GM12874 (cell line): ENCODE results near the gene EIF4B.
A peak's percentile ranks its signal among the peaks of the same experiment; 100 is the strongest.

Experiments
- TF ChIP-seq, protein P1 (sequence below): IDR thresholded peaks from 2 replicates; pipeline ENCODE4 v1.5.1; 2011; ENCODE audit warnings: low read depth, mild to moderate bottlenecking, control low read depth, low read length, moderate library complexity; ENCODE audit not compliant: insufficient read depth

The EIF4B gene

GRCh38 chr12:53063708-53064612 is 57.7 kb downstream of the EIF4B start:
- TF ChIP-seq, protein P1, sequence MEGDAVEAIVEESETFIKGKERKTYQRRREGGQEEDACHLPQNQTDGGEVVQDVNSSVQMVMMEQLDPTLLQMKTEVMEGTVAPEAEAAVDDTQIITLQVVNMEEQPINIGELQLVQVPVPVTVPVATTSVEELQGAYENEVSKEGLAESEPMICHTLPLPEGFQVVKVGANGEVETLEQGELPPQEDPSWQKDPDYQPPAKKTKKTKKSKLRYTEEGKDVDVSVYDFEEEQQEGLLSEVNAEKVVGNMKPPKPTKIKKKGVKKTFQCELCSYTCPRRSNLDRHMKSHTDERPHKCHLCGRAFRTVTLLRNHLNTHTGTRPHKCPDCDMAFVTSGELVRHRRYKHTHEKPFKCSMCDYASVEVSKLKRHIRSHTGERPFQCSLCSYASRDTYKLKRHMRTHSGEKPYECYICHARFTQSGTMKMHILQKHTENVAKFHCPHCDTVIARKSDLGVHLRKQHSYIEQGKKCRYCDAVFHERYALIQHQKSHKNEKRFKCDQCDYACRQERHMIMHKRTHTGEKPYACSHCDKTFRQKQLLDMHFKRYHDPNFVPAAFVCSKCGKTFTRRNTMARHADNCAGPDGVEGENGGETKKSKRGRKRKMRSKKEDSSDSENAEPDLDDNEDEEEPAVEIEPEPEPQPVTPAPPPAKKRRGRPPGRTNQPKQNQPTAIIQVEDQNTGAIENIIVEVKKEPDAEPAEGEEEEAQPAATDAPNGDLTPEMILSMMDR, result no peak

GRCh38 chr12:53064613-53065436 is 58.6 kb downstream of the EIF4B start:
- TF ChIP-seq, protein P1, result no peak

DNA sequence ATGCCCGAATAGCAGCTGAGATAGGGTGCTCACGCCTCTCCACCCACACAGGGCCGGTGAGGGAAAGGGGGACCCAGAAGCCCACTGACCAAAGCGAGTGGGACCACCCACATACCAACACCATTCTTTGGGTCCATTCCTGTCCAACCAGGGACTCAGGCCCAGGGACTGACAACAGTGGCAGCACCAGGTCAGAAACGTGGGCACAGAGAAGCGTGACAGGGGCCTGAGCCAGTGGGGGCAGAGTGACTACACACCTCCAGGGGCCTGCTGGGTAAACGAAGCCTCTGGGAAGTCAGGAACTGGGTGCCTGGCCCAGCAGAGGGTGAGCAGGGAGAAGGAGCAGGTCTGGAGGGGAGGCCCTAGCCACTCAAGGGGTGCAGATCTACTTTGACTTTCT is 59.2 kb downstream of the EIF4B start:
- TF ChIP-seq, protein P1, result no peak

DNA sequence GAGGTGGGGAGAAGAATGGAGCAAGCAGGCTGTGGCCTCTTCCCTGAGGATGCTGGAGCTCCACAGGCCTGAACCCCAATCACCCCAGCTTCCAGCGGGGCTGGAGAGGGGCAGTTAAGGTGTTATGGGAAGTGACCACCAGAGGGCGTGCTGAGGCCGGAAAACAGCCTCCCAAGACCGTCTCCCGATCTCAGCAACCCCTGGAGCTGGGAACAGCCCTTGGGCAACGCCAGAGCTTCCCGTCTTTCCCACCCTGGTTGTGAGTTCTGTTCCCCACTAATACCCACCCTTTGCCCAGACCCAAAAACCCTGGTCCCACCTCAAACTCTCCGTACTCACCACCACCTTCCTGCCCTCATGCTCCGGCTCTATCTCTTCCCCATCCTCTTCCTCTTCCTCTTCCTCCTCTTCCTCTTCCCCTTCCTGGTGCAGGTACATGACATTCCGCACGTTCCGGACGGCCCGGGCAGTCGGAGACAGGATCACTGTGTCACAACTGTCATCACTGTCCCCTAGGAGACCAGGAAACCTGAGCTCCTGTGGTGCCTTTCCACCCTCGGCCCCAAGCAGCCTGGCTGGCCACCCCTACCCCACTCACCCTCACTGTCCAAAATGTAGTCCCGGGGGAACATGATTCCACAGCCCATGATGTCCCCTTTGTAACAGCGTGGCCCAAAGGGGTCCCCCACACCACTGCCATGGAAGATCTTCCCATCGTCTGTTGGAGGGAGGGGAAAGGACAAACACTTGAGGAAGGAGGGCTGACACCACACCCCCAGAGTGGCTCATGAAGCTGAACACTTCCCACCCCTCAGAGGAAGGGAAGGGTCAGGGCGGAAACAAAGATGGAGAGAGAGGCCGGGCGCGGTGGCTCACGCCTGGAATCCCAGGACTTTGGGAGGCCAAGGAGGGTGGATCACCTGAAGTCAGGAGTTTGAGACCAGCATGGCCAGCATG is 60.0 kb downstream of the EIF4B start:
- TF ChIP-seq, protein P1, result peak; percentile 89

DNA sequence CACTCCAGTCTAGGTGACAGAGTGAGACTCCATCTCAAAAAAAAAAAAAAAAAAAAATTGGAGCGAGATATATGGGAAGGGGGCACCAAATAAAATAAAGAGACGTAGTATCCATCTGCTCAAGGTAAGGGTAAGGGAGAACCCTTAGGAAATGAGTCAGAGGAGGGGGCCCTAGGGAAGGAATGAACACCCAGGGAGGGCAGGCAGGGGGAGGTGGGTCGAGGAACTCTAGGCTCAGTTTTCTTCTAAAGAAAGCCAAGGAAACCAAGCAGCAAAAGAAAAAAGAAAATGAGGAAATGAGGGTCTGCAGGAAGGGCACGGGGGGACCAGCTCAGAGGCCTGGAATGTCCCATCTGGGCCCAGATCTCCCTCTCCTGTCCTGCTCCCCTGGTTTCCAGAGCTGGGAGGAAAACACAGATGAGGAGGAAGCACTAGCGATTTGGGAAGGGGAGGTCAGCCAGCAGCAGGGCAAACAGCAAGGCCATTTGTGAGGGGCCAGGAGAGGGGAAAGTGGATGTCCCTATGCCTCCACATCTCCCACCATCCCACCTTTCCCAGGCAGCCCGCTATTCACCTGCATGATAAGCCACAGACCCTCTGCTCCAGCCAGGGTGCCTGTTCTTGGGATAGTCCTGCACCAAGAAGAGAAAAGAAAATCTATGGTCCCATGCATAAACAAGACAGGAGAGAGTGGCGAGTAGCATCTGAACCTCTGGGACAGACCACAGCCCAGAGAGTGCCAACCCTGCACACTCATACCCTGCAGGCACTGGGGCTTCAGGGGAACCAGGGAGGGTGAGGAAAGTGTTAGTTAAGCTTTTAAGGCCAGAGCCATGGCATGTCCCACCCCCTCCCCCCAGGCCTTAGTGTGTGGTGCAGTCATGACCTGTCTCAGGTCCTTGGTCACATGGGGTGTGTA is 61.1 kb downstream of the EIF4B start:
- TF ChIP-seq, protein P1, result no peak

DNA sequence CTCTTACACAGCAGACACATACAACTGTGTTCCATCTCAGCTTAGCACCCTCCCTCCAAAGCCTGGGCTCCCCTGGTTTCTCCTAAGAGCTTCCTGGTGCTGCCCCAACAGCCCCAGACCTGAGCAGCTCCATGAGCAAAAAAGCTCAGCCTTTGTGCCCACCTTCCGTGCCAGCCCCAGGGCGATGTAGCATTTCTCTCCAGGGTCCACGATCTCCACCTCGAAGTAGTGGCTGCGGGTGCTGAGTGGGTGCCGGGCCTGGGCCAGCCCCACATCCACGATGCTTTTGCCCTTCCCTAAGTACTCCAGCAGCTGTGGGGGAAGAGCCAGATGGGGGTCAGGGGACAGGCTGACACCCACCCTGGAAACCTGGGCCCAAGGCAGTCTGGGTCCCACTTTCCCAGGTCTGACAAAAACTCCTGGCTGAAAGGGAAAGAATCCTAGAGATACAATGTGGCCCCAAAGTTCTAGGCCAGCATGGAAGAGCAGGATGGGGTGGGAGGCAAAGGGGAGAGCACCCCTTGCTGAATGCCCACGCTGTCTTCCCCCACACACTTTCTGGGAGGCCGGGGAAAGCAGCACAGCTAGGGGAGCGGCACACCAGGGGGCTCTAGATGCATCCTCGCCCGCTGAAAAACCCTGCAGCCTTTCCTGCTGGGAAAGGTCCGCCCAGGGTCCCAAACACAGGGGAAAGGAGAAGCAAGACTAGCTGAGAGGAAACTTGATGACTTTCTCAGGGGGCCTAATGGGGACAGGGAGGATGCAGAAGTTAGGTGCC is 61.9 kb downstream of the EIF4B start:
- TF ChIP-seq, protein P1, result no peak
